Kidney (tissue), 14 donors: ENCODE measurements around the gene OR14I1. TPM values are rescaled to one million over a fixed set of nuclear protein-coding genes. Genes with fewer than 3 reads are reported as not detected.

Experiments
- DNase-seq, 5 donors: peaks; one replicate each; pipeline ENCODE4 v3.0.0-alpha.2; 2013 to 2020
- FAIRE-seq: peaks from 2 replicates; lab custom pipeline; 2012; peaks lifted over from hg19 to GRCh38; lab: Jason Lieb, UNC
- H3K27ac ChIP-seq, 2 donors: one replicate each; pipeline ENCODE4 v1.7.0; 2013; ENCODE audit warnings: low read depth in 2 of 2, low read length in 2 of 2, inconsistent platforms in 1 of 2
- H3K27me3 ChIP-seq: one replicate; pipeline ENCODE4 v1.7.1; 2013; ENCODE audit warnings: low read length, inconsistent platforms; ENCODE audit not compliant: control insufficient read depth, insufficient read depth
- H3K36me3 ChIP-seq, 3 donors: one replicate each; pipeline versions ENCODE4 v1.7.0 to v1.7.1; 2013; ENCODE audit warnings: low read length in 3 of 3, control low read depth in 1 of 3, inconsistent platforms in 1 of 3; ENCODE audit not compliant: insufficient read depth in 3 of 3, control insufficient read depth in 2 of 3
- H3K4me1 ChIP-seq, 3 donors: one replicate each; pipeline versions ENCODE4 v1.7.0 to v1.7.1; 2013; ENCODE audit warnings: low read length in 3 of 3, inconsistent platforms in 1 of 3, low read depth in 1 of 3; ENCODE audit not compliant: control insufficient read depth in 2 of 3, insufficient read depth in 2 of 3
- H3K4me3 ChIP-seq, 3 donors: one replicate each; pipeline versions ENCODE4 v1.7.0 to v1.8.1; 2013; ENCODE audit warnings: low read length in 3 of 3, control low read depth in 1 of 3, inconsistent platforms in 1 of 3
- H3K9ac ChIP-seq, 3 donors: one replicate each; pipeline versions ENCODE4 v1.7.0 to v1.7.1; 2013; ENCODE audit warnings: low read length in 3 of 3, control low read depth in 1 of 3, inconsistent platforms in 1 of 3
- H3K9me3 ChIP-seq, 3 donors: one replicate each; pipeline versions ENCODE4 v1.7.0 to v1.7.1; 2013; ENCODE audit warnings: low read length in 3 of 3, control low read depth in 1 of 3, inconsistent platforms in 1 of 3; ENCODE audit not compliant: control insufficient read depth in 2 of 3, insufficient read depth in 1 of 3
- intact Hi-C: fragments of 100-400 bp; cut with DNase I; formaldehyde crosslinking; loops from one replicate; pipeline ENCODE4 v1.11.1; 2022
- polyA plus RNA-seq: library from polyadenylated mRNA; stranded (reverse); fragments of 350-450 nt; fragmentation: Illumina TruSeq; extraction: RNeasy Lipid Tissue Mini Kit (QIAGEN cat#74804); gene quantifications from one replicate; pipeline ENCODE4 v1.2.3, GENCODE V29; 2014; ENCODE audit warnings: low read depth, low replicate concordance; ENCODE audit not compliant: insufficient read depth
- total RNA-seq: library from RNA; stranded (reverse); fragmentation: NEBNext Ultra II Directional; extraction: Animal tissue kit (Norgen Biotek cat#: 25700); gene quantifications from one replicate; pipeline ENCODE4 v1.2.1, GENCODE V29; 2021
- TF ChIP-seq, protein P1 (sequence below): IDR thresholded peaks from 3 replicates; pipeline ENCODE4 v1.5.1; 2012; ENCODE audit warnings: mild to moderate bottlenecking, moderate library complexity, borderline replicate concordance; ENCODE audit not compliant: insufficient read depth; ENCODE audit errors: extremely low read depth
- donor health status: control.
- donor health status: control.
- donor health status: control.
- donor health status: control.
- donor health status: control.
- donor health status: DM: yes; HTN: yes; CAD: no.
- donor health status: Normal renal cell carcinoma (clear cell type).

OR14I1 gene
- total and polyA plus RNA-seq, 2 donors from 2014 or later: not detected

DNA sequence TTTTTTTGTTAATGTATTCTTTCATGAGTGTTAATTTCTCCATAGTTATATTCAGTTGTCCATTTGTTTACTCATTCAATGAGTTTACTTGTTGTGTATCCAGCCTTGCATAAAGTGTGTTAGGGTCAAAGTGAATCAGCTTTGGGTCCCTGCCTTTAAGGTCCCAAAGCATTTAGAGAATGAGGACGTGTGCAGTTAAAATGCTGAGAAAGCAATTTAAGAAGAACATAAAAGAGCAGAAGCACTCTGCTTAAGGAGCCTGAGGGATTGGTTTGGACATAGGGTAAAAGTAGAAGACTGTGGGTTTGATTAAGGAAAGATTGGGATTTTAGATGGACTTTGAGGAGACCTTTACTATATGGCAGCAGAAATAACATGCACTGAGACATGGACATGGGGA lies 3.5 kb downstream of the OR14I1 start:
- intact Hi-C loops: no loop called here
- Histone ChIP-seq H3K36me3 (no peaks in the 10 kb centered on the region), H3K9ac (no peak overlapping the region), H3K27me3 (no peaks in the 10 kb centered on the region), H3K27ac (no peak overlapping the region), H3K4me3 (no peak overlapping the region), H3K4me1 (peaks cover 0 to 8% (median 0%) of the 10 kb centered on the region in 3 donors), H3K9me3 (peaks cover 0 to 2% (median 0%) of the 10 kb centered on the region in 3 donors)
- DNase-seq (no peak), FAIRE-seq (no peak)
- TF ChIP-seq, protein P1, sequence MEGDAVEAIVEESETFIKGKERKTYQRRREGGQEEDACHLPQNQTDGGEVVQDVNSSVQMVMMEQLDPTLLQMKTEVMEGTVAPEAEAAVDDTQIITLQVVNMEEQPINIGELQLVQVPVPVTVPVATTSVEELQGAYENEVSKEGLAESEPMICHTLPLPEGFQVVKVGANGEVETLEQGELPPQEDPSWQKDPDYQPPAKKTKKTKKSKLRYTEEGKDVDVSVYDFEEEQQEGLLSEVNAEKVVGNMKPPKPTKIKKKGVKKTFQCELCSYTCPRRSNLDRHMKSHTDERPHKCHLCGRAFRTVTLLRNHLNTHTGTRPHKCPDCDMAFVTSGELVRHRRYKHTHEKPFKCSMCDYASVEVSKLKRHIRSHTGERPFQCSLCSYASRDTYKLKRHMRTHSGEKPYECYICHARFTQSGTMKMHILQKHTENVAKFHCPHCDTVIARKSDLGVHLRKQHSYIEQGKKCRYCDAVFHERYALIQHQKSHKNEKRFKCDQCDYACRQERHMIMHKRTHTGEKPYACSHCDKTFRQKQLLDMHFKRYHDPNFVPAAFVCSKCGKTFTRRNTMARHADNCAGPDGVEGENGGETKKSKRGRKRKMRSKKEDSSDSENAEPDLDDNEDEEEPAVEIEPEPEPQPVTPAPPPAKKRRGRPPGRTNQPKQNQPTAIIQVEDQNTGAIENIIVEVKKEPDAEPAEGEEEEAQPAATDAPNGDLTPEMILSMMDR: no peak

DNA sequence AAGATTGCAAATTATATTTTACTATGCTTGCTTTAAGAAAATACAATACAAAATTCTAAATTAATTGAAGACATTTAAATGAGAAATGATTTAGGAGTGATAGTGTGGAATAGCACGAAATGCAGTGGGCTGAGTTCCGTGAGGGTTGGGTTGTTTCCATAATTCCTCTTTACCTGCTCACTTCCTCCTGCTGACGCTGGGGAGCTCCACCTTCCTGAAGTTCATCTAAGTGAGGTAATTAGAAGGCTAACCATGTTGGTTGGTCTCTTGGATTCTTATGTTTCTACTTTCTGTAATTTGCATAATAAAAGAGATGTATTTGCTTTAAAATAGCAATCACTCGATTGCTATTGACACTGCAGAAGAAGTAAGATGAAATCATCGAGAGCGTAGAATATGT lies 4.7 kb downstream of the OR14I1 start:
- no peak for FAIRE-seq

DNA sequence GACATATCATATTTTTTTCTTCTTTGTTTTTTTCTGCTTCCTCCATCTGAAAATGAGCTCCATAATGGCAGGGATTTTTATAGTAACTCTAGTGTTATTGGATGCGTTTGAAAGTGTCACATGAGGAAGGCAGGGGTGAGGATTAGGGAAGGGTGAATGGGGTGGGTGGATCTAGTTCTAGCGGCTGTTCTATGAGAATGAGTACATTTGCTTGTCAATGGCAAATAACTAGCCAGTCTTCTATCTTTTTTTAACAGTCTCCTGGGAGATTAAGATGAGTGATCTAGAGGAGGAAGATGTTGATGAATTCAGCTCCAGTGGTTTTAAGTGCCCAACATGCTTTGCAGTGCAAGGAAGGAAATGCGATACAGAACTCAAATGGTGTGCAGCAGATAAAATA lies 5.8 kb downstream of the OR14I1 start:
- no peak overlapping the region for H3K9ac ChIP-seq
- H3K9me3 ChIP-seq: no peaks in the 10 kb centered on the region
- intact Hi-C loops: no loop called here
- TF ChIP-seq, protein P1: no peak
- FAIRE-seq: no peak
- no peaks in the 10 kb centered on the region for H3K27me3 ChIP-seq
- no peak for DNase-seq
- no peaks in the 10 kb centered on the region for H3K4me1 ChIP-seq
- no peak overlapping the region for H3K27ac ChIP-seq
- H3K4me3 ChIP-seq: no peak overlapping the region
- no peaks in the 10 kb centered on the region for H3K36me3 ChIP-seq

More for the DNA sequence above, 4.7 kb downstream of the OR14I1 start:
- DNase-seq: no peak
- TF ChIP-seq, protein P1: no peak
- Histone ChIP-seq H3K9me3 (peaks cover 0 to 1% (median 0%) of the 10 kb centered on the region in 3 donors), H3K27ac (no peak overlapping the region), H3K4me3 (no peak overlapping the region), H3K9ac (no peak overlapping the region), H3K36me3 (no peaks in the 10 kb centered on the region), H3K27me3 (no peaks in the 10 kb centered on the region), H3K4me1 (no peaks in the 10 kb centered on the region)
- intact Hi-C loops: no loop called here

DNA sequence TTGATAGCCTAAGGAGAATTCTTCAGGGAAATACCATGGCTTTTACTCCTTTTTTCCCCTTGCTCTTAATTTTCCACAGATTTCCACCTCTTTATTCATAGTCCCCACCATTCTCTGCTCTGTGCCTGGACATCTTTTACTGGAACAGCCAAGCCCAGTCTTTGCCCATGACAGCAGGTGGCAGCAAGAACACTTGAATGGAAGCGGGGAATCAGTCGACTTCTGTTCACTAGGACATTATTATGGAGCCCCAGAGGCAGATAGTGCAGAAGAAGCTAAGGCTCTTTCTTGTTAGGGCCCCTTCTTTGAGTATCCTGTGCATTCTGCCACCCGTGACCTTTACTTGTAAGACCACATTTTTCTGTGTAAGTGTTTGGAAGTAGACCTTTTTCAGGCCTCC lies 6.3 kb downstream of the OR14I1 start:
- Histone ChIP-seq H3K27me3 (no peaks in the 10 kb centered on the region), H3K36me3 (no peaks in the 10 kb centered on the region), H3K4me3 (no peak overlapping the region), H3K4me1 (no peaks in the 10 kb centered on the region), H3K27ac (no peak overlapping the region), H3K9me3 (no peaks in the 10 kb centered on the region), H3K9ac (no peak overlapping the region)
- TF ChIP-seq, protein P1: peak; percentile 30
- no peak for FAIRE-seq
- intact Hi-C loops: no loop called here
- DNase-seq: peak in 2 of 5 donors; percentile 12 to 15
